ENCODE results near the gene APH1B.

APH1B gene

GRCh38 chr15:63288342-63288741 lies 10.9 kb downstream of the APH1B start:
- WGBS, 2 donors (ENCODE audit: extremely low coverage in 2 of 2, insufficient read length in 2 of 2, insufficient replicate concordance in 1 of 2) = no CpG with 5 or more reads among the region's 1 CpG
- H3K9me3 ChIP-seq (replicated peaks in 1 of 2; ENCODE audit: control insufficient read depth in 2 of 2, insufficient read depth in 1 of 2, low read depth in 1 of 2, low read length in 2 of 2) = no peaks in the 10 kb centered on the region
- H3K27me3 ChIP-seq (ENCODE audit: control insufficient read depth in 3 of 3, insufficient read depth in 3 of 3, low read depth in 1 of 3, low read length in 3 of 3) = no peaks in the 10 kb centered on the region
- no peak overlapping the region for H3K4ac ChIP-seq (ENCODE audit: low read length)
- H2BK15ac ChIP-seq (ENCODE audit: low read length) = no peak overlapping the region
- H3K79me1 ChIP-seq (ENCODE audit: low read depth, low read length) = no peaks in the 10 kb centered on the region
- H2BK120ac ChIP-seq (ENCODE audit: low read depth, low read length) = no peak overlapping the region
- DNase-seq (ENCODE audit: low spot score) = no peak
- H2BK12ac ChIP-seq (ENCODE audit: low read length) = no peak overlapping the region
- H3K9ac ChIP-seq (ENCODE audit: low read depth, low read length, poor library complexity) = no peak overlapping the region
- peak overlapping the region; percentile 78 for H2AFZ ChIP-seq (ENCODE audit: low read length)
- no peak overlapping the region for H3K18ac ChIP-seq (ENCODE audit: low read length)
- no peak overlapping the region for H3K23ac ChIP-seq (ENCODE audit: low read depth, low read length, poor library complexity)
- H3K4me3 ChIP-seq (ENCODE audit: low read length in 2 of 2) = no peak overlapping the region
- H3K14ac ChIP-seq (ENCODE audit: low read length) = no peak overlapping the region
- H3K4me2 ChIP-seq (ENCODE audit: insufficient read depth, low read length, poor library complexity, severe bottlenecking) = no peak overlapping the region
- no peak overlapping the region for H2BK5ac ChIP-seq (ENCODE audit: low read length)
- peaks cover 0 to 7% of the 10 kb centered on the region in 2 donors for H3K4me1 ChIP-seq (ENCODE audit: control insufficient read depth in 2 of 2, insufficient read depth in 1 of 2, low read depth in 1 of 2, low read length in 2 of 2)
- no peaks in the 10 kb centered on the region for H3K36me3 ChIP-seq (replicated peaks in 1 of 2; ENCODE audit: control insufficient read depth in 2 of 2, insufficient read depth in 2 of 2, low read length in 2 of 2)
- H4K8ac ChIP-seq (ENCODE audit: low read depth, low read length) = no peak overlapping the region
- H4K91ac ChIP-seq (ENCODE audit: low read depth, low read length, poor library complexity) = no peak overlapping the region
- H2AK5ac ChIP-seq (ENCODE audit: low read depth, low read length) = no peak overlapping the region
- no peak overlapping the region for H3K27ac ChIP-seq (replicated peaks; ENCODE audit: low read length)

GRCh38 chr15:63288778-63289378 lies 11.5 kb downstream of the APH1B start:
- Histone ChIP-seq H3K36me3 (replicated peaks in 1 of 2; ENCODE audit: control insufficient read depth in 2 of 2, insufficient read depth in 2 of 2, low read length in 2 of 2) (no peaks in the 10 kb centered on the region), H3K4me2 (ENCODE audit: insufficient read depth, low read length, poor library complexity, severe bottlenecking) (no peak overlapping the region), H2AFZ (ENCODE audit: low read length) (peak overlapping the region; percentile 78), H3K79me1 (ENCODE audit: low read depth, low read length) (no peaks in the 10 kb centered on the region), H3K27me3 (ENCODE audit: control insufficient read depth in 3 of 3, insufficient read depth in 3 of 3, low read depth in 1 of 3, low read length in 3 of 3) (no peaks in the 10 kb centered on the region), H2AK5ac (ENCODE audit: low read depth, low read length) (no peak overlapping the region), H3K9ac (ENCODE audit: low read depth, low read length, poor library complexity) (no peak overlapping the region), H3K23ac (ENCODE audit: low read depth, low read length, poor library complexity) (no peak overlapping the region), H3K4ac (ENCODE audit: low read length) (no peak overlapping the region), H2BK5ac (ENCODE audit: low read length) (no peak overlapping the region), H3K9me3 (replicated peaks in 1 of 2; ENCODE audit: control insufficient read depth in 2 of 2, insufficient read depth in 1 of 2, low read depth in 1 of 2, low read length in 2 of 2) (no peaks in the 10 kb centered on the region), H3K27ac (replicated peaks; ENCODE audit: low read length) (no peak overlapping the region), H2BK15ac (ENCODE audit: low read length) (no peak overlapping the region), H2BK12ac (ENCODE audit: low read length) (no peak overlapping the region), H3K18ac (ENCODE audit: low read length) (no peak overlapping the region), H3K14ac (ENCODE audit: low read length) (no peak overlapping the region), H3K4me3 (ENCODE audit: low read length in 2 of 2) (no peak overlapping the region), H3K4me1 (ENCODE audit: control insufficient read depth in 2 of 2, insufficient read depth in 1 of 2, low read depth in 1 of 2, low read length in 2 of 2) (peaks cover 0 to 7% of the 10 kb centered on the region in 2 donors), H4K8ac (ENCODE audit: low read depth, low read length) (no peak overlapping the region), H2BK120ac (ENCODE audit: low read depth, low read length) (no peak overlapping the region), H4K91ac (ENCODE audit: low read depth, low read length, poor library complexity) (no peak overlapping the region)
- DNase-seq (ENCODE audit: low spot score) = no peak
- no CpG with 5 or more reads among the region's 4 CpGs for WGBS, 2 donors (ENCODE audit: extremely low coverage in 2 of 2, insufficient read length in 2 of 2, insufficient replicate concordance in 1 of 2)

GRCh38 chr15:63291507-63291906 lies 14.1 kb downstream of the APH1B start:
- H3K36me3 ChIP-seq (replicated peaks in 1 of 2; ENCODE audit: control insufficient read depth in 2 of 2, insufficient read depth in 2 of 2, low read length in 2 of 2) = no peaks in the 10 kb centered on the region
- H3K4me3 ChIP-seq (ENCODE audit: low read length in 2 of 2) = no peak overlapping the region
- H3K27ac ChIP-seq (replicated peaks; ENCODE audit: low read length) = no peak overlapping the region
- no peak overlapping the region for H3K9ac ChIP-seq (ENCODE audit: low read depth, low read length, poor library complexity)
- H3K14ac ChIP-seq (ENCODE audit: low read length) = no peak overlapping the region
- H3K79me1 ChIP-seq (ENCODE audit: low read depth, low read length) = no peaks in the 10 kb centered on the region
- no peak overlapping the region for H2BK120ac ChIP-seq (ENCODE audit: low read depth, low read length)
- no peak overlapping the region for H2BK5ac ChIP-seq (ENCODE audit: low read length)
- H2AFZ ChIP-seq (ENCODE audit: low read length) = no peak overlapping the region
- no peaks in the 10 kb centered on the region for H3K9me3 ChIP-seq (replicated peaks in 1 of 2; ENCODE audit: control insufficient read depth in 2 of 2, insufficient read depth in 1 of 2, low read depth in 1 of 2, low read length in 2 of 2)
- H3K4ac ChIP-seq (ENCODE audit: low read length) = no peak overlapping the region
- peaks cover 0 to 11% of the 10 kb centered on the region in 2 donors for H3K4me1 ChIP-seq (ENCODE audit: control insufficient read depth in 2 of 2, insufficient read depth in 1 of 2, low read depth in 1 of 2, low read length in 2 of 2)
- no peak for DNase-seq (ENCODE audit: low spot score)
- H3K23ac ChIP-seq (ENCODE audit: low read depth, low read length, poor library complexity) = no peak overlapping the region
- H2AK5ac ChIP-seq (ENCODE audit: low read depth, low read length) = no peak overlapping the region
- H2BK15ac ChIP-seq (ENCODE audit: low read length) = no peak overlapping the region
- H3K18ac ChIP-seq (ENCODE audit: low read length) = no peak overlapping the region
- H4K91ac ChIP-seq (ENCODE audit: low read depth, low read length, poor library complexity) = no peak overlapping the region
- H3K27me3 ChIP-seq (ENCODE audit: control insufficient read depth in 3 of 3, insufficient read depth in 3 of 3, low read depth in 1 of 3, low read length in 3 of 3) = no peaks in the 10 kb centered on the region
- no peak overlapping the region for H2BK12ac ChIP-seq (ENCODE audit: low read length)
- no peak overlapping the region for H4K8ac ChIP-seq (ENCODE audit: low read depth, low read length)
- no peak overlapping the region for H3K4me2 ChIP-seq (ENCODE audit: insufficient read depth, low read length, poor library complexity, severe bottlenecking)

GRCh38 chr15:63292241-63292640 lies 14.8 kb downstream of the APH1B start:
- H2AK5ac ChIP-seq (ENCODE audit: low read depth, low read length) = no peak overlapping the region
- H3K4ac ChIP-seq (ENCODE audit: low read length) = no peak overlapping the region
- no peak overlapping the region for H3K9ac ChIP-seq (ENCODE audit: low read depth, low read length, poor library complexity)
- no peak overlapping the region for H4K91ac ChIP-seq (ENCODE audit: low read depth, low read length, poor library complexity)
- WGBS, 2 donors (ENCODE audit: extremely low coverage in 2 of 2, insufficient read length in 2 of 2, insufficient replicate concordance in 1 of 2) = no CpG with 5 or more reads among the region's 3 CpGs
- H3K4me1 ChIP-seq (ENCODE audit: control insufficient read depth in 2 of 2, insufficient read depth in 1 of 2, low read depth in 1 of 2, low read length in 2 of 2) = peaks cover 0 to 11% of the 10 kb centered on the region in 2 donors
- H3K23ac ChIP-seq (ENCODE audit: low read depth, low read length, poor library complexity) = no peak overlapping the region
- no peak overlapping the region for H3K4me3 ChIP-seq (ENCODE audit: low read length in 2 of 2)
- no peak overlapping the region for H3K27ac ChIP-seq (replicated peaks; ENCODE audit: low read length)
- no peak overlapping the region for H2BK5ac ChIP-seq (ENCODE audit: low read length)
- no peak overlapping the region for H3K4me2 ChIP-seq (ENCODE audit: insufficient read depth, low read length, poor library complexity, severe bottlenecking)
- no peak overlapping the region for H4K8ac ChIP-seq (ENCODE audit: low read depth, low read length)
- no peak overlapping the region for H3K18ac ChIP-seq (ENCODE audit: low read length)
- no peak overlapping the region for H2BK12ac ChIP-seq (ENCODE audit: low read length)
- H3K14ac ChIP-seq (ENCODE audit: low read length) = no peak overlapping the region
- no peaks in the 10 kb centered on the region for H3K27me3 ChIP-seq (ENCODE audit: control insufficient read depth in 3 of 3, insufficient read depth in 3 of 3, low read depth in 1 of 3, low read length in 3 of 3)
- no peak overlapping the region for H2BK120ac ChIP-seq (ENCODE audit: low read depth, low read length)
- no peaks in the 10 kb centered on the region for H3K36me3 ChIP-seq (replicated peaks in 1 of 2; ENCODE audit: control insufficient read depth in 2 of 2, insufficient read depth in 2 of 2, low read length in 2 of 2)
- H2AFZ ChIP-seq (ENCODE audit: low read length) = no peak overlapping the region
- no peak overlapping the region for H2BK15ac ChIP-seq (ENCODE audit: low read length)
- no peaks in the 10 kb centered on the region for H3K9me3 ChIP-seq (replicated peaks in 1 of 2; ENCODE audit: control insufficient read depth in 2 of 2, insufficient read depth in 1 of 2, low read depth in 1 of 2, low read length in 2 of 2)
- H3K79me1 ChIP-seq (ENCODE audit: low read depth, low read length) = no peaks in the 10 kb centered on the region
- DNase-seq (ENCODE audit: low spot score) = no peak
